Fibroblast of pulmonary artery (primary cell): Measurements from ENCODE around the gene ZNF821.
A peak's percentile ranks its signal among the peaks of the same experiment; 100 is the strongest.
"Not testable (repeated sequence)": the region's sequence is repeated elsewhere in the genome, so short reads cannot be mapped to it uniquely, and the experiment has no call there.

Source experiments
- DNase-seq: peaks from one replicate; pipeline ENCODE4 v3.0.0-alpha.2; 2010; ENCODE audit warnings: low read depth
- H3K4me3 ChIP-seq: replicated peaks from 2 replicates; pipeline ENCODE4 v1.5.1; 2011; ENCODE audit warnings: low read depth, mild to moderate bottlenecking, control low read depth, low read length, moderate library complexity
- CTCF ChIP-seq: IDR thresholded peaks from 2 replicates; pipeline ENCODE4 v1.5.1; 2011; ENCODE audit warnings: mild to moderate bottlenecking, control low read depth, low read length, inconsistent platforms; ENCODE audit errors: missing control alignments

ZNF821 gene

GRCh38 chr16:71880176-71880575, 3.8 kb downstream of the ZNF821 start:
- DNase-seq = no peak
- TF ChIP-seq CTCF = no peak
- H3K4me3 ChIP-seq = no peak overlapping the region

- no peak for DNase-seq
- no peak overlapping the region for H3K4me3 ChIP-seq
- no peak for TF ChIP-seq CTCF
Measured at GRCh38 chr16:71878911-71879310, 5.1 kb downstream of the ZNF821 start.

GRCh38 chr16:71873199-71873598, 10.8 kb downstream of the ZNF821 start:
- no peak for DNase-seq
- TF ChIP-seq CTCF = no peak
- H3K4me3 ChIP-seq = no peak overlapping the region

- DNase-seq = no peak
- no peak overlapping the region for H3K4me3 ChIP-seq
- TF ChIP-seq CTCF = no peak
Measured at GRCh38 chr16:71870818-71871217, 13.2 kb downstream of the ZNF821 start.

- no peak for TF ChIP-seq CTCF
- no peak overlapping the region for H3K4me3 ChIP-seq
- no peak for DNase-seq
Measured at GRCh38 chr16:71869089-71869488, 14.9 kb downstream of the ZNF821 start.

- DNase-seq = no peak
- peak; percentile 3 for TF ChIP-seq CTCF
- H3K4me3 ChIP-seq = no peak overlapping the region
Measured at GRCh38 chr16:71867939-71868338, 16.0 kb downstream of the ZNF821 start.

GRCh38 chr16:71867175-71867574, 16.8 kb downstream of the ZNF821 start:
- DNase-seq = not testable (repeated sequence)

More at GRCh38 chr16:71867175-71867574, 16.8 kb downstream of the ZNF821 start:
- H3K4me3 ChIP-seq = not testable (repeated sequence)
